H1 (cell line): ENCODE data around the gene RNF13. TPM values are rescaled to one million over a fixed set of nuclear protein-coding genes. Genes with fewer than 3 reads are reported as not detected.

Source experiments
- CTCF ChIA-PET: fragments of 300-600 bp; sonication (Branson Sonifier 250); formaldehyde crosslinking; loops from one replicate; lab custom pipeline; 2021; ENCODE audit not compliant: partially characterized antibody; lab: Charles Lee
- POLR2A ChIA-PET: fragments of 300-600 bp; sonication (Branson Sonifier 250); formaldehyde crosslinking; loops from one replicate; lab custom pipeline; 2021; ENCODE audit warnings: inconsistent platforms; ENCODE audit not compliant: partially characterized antibody; lab: Charles Lee
- DNase-seq, 2 experiments: peaks; one replicate each; pipeline versions ENCODE4 v3.0.0 to v3.0.0-alpha.2; 2010 to 2022; ENCODE audit warnings: low spot score in 2 of 2, low read depth in 1 of 2, mixed read lengths in 1 of 2
- FAIRE-seq: peaks from 2 replicates; lab custom pipeline; 2011; peaks lifted over from hg19 to GRCh38; lab: Jason Lieb, UNC
- H2AFZ ChIP-seq: 2 replicates; pipeline ENCODE4 v1.8.1; 2012; ENCODE audit warnings: low read length, inconsistent platforms
- H2AK5ac ChIP-seq: 2 replicates; pipeline ENCODE4 v1.6.1; 2013; ENCODE audit warnings: low read depth, low read length
- H2BK120ac ChIP-seq: replicated peaks from 2 replicates; pipeline ENCODE3; 2013; ENCODE audit warnings: low read depth, low read length, inconsistent platforms
- H2BK12ac ChIP-seq: 2 replicates; pipeline ENCODE4 v1.6.1; 2013; ENCODE audit warnings: low read depth, low read length
- H2BK15ac ChIP-seq: 2 replicates; pipeline ENCODE4 v1.6.1; 2013; ENCODE audit warnings: low read length
- H2BK20ac ChIP-seq: 2 replicates; pipeline ENCODE4 v1.6.1; 2013; ENCODE audit warnings: low read length
- H2BK5ac ChIP-seq: 2 replicates; pipeline ENCODE4 v1.6.1; 2013; ENCODE audit warnings: low read depth, low read length
- H3K14ac ChIP-seq: 2 replicates; pipeline ENCODE4 v1.6.1; 2013; ENCODE audit warnings: inconsistent platforms; ENCODE audit not compliant: insufficient read length
- H3K18ac ChIP-seq: 2 replicates; pipeline ENCODE4 v1.6.1; 2013; ENCODE audit warnings: low read length; ENCODE audit errors: extremely low read depth
- H3K23ac ChIP-seq: 2 replicates; pipeline ENCODE4 v1.6.1; 2013; ENCODE audit warnings: inconsistent platforms; ENCODE audit not compliant: insufficient read length
- H3K23me2 ChIP-seq: 2 replicates; pipeline ENCODE4 v1.6.1; 2013; ENCODE audit warnings: low read depth, low read length
- H3K27ac ChIP-seq: 2 replicates; pipeline ENCODE4 v1.6.1; 2011; ENCODE audit warnings: low read depth, low read length, inconsistent platforms
- H3K27me3 ChIP-seq, 4 experiments: replicated peaks in 1 of 4; 1 replicate in 1 of 4; 2 replicates in 3 of 4; pipeline versions ENCODE4 v1.6.1 to v1.8.1; 2011 to 2013; ENCODE audit warnings: low read length in 3 of 4, mild to moderate bottlenecking in 3 of 4, inconsistent platforms in 2 of 4, mixed read lengths in 2 of 4, moderate library complexity in 1 of 4; ENCODE audit not compliant: control insufficient read depth in 3 of 4, insufficient read depth in 3 of 4; ENCODE audit errors: extremely low read depth in 1 of 4
- H3K36me3 ChIP-seq, 4 experiments: 2 replicates each; pipeline versions ENCODE4 v1.6.1 to v1.8.1; 2011 to 2013; ENCODE audit warnings: mild to moderate bottlenecking in 4 of 4, low read length in 3 of 4, moderate library complexity in 2 of 4, control low read depth in 1 of 4, inconsistent platforms in 1 of 4; ENCODE audit not compliant: insufficient read depth in 4 of 4, control insufficient read depth in 2 of 4
- H3K4ac ChIP-seq: replicated peaks from 2 replicates; pipeline ENCODE3; 2013; ENCODE audit warnings: low read length, low read depth, mixed read lengths, inconsistent platforms; ENCODE audit not compliant: insufficient read length
- H3K4me1 ChIP-seq, 4 experiments: replicated peaks in 1 of 4; 1 replicate in 1 of 4; 2 replicates in 3 of 4; pipeline versions ENCODE4 v1.6.1 to v1.8.1; 2011 to 2013; ENCODE audit warnings: low read length in 3 of 4, inconsistent platforms in 2 of 4, mixed read lengths in 1 of 4; ENCODE audit not compliant: insufficient read depth in 4 of 4, control insufficient read depth in 3 of 4
- H3K4me2 ChIP-seq, 2 experiments: 2 replicates each; pipeline versions ENCODE4 v1.6.1 to v1.8.1; 2011 to 2013; ENCODE audit warnings: low read depth in 2 of 2, low read length in 2 of 2, control low read depth in 1 of 2, inconsistent platforms in 1 of 2, mild to moderate bottlenecking in 1 of 2; ENCODE audit not compliant: insufficient read depth in 1 of 2
- H3K4me3 ChIP-seq, 4 experiments: fragments of 200-600, 300-600 bp in 1 of 4; sonication (generic), shearing (Covaris generic), sonication (Bioruptor Twin) in 1 of 4; 2 replicates each; pipeline versions ENCODE4 v1.5.1 to v1.8.1; 2011 to 2016; ENCODE audit warnings: low read length in 4 of 4, low read depth in 3 of 4, control low read depth in 2 of 4, inconsistent platforms in 2 of 4, mild to moderate bottlenecking in 2 of 4, mixed read lengths in 1 of 4, moderate library complexity in 1 of 4; ENCODE audit not compliant: insufficient read depth in 2 of 4; ENCODE audit errors: extremely low read depth in 1 of 4
- H3K56ac ChIP-seq: replicated peaks from 2 replicates; pipeline ENCODE3; 2013; ENCODE audit warnings: low read depth, mild to moderate bottlenecking, mixed read lengths, low read length, inconsistent platforms; ENCODE audit not compliant: insufficient read length
- H3K79me1 ChIP-seq: 2 replicates; pipeline ENCODE4 v1.6.1; 2013; ENCODE audit warnings: low read depth, low read length, control low read depth
- H3K79me2 ChIP-seq, 2 experiments: 2 replicates each; pipeline versions ENCODE4 v1.6.1 to v1.8.1; 2012 to 2013; ENCODE audit warnings: low read length in 2 of 2, mild to moderate bottlenecking in 2 of 2, inconsistent platforms in 1 of 2; ENCODE audit not compliant: insufficient read depth in 2 of 2, control insufficient read depth in 1 of 2
- H3K9ac ChIP-seq, 4 experiments: replicated peaks in 1 of 4; 1 replicate in 1 of 4; 2 replicates in 3 of 4; pipeline versions ENCODE4 v1.6.1 to v1.8.1; 2011 to 2013; ENCODE audit warnings: low read depth in 3 of 4, low read length in 3 of 4, control low read depth in 2 of 4, mild to moderate bottlenecking in 2 of 4, moderate library complexity in 2 of 4, inconsistent platforms in 1 of 4; ENCODE audit errors: extremely low read depth in 1 of 4
- H3K9me3 ChIP-seq, 2 experiments: 2 replicates each; pipeline versions ENCODE4 v1.6.1 to v1.8.1; 2012 to 2013; ENCODE audit warnings: mild to moderate bottlenecking in 2 of 2, moderate library complexity in 2 of 2, control low read depth in 1 of 2, inconsistent platforms in 1 of 2, low read depth in 1 of 2, low read length in 1 of 2, mixed read lengths in 1 of 2; ENCODE audit not compliant: insufficient read depth in 2 of 2
- H4K20me1 ChIP-seq, 2 experiments: replicated peaks in 1 of 2; 2 replicates each; pipeline versions ENCODE3 to v1.8.1; 2011 to 2013; ENCODE audit warnings: inconsistent platforms in 2 of 2, low read length in 2 of 2, mild to moderate bottlenecking in 1 of 2; ENCODE audit not compliant: insufficient read depth in 2 of 2, control insufficient read depth in 1 of 2
- H4K5ac ChIP-seq: 2 replicates; pipeline ENCODE4 v1.6.1; 2013; ENCODE audit warnings: low read length, low read depth, mixed read lengths, inconsistent platforms; ENCODE audit not compliant: insufficient read length
- H4K8ac ChIP-seq: 2 replicates; pipeline ENCODE4 v1.8.0; 2013; ENCODE audit warnings: mild to moderate bottlenecking, moderate library complexity, low read length, inconsistent platforms; ENCODE audit not compliant: insufficient read depth; ENCODE audit errors: extremely low read depth
- H4K91ac ChIP-seq: replicated peaks from 2 replicates; pipeline ENCODE3; 2013; ENCODE audit warnings: low read length, mixed read lengths, inconsistent platforms; ENCODE audit not compliant: insufficient read length
- CHD1 ChIP-seq: IDR thresholded peaks from 2 replicates; pipeline ENCODE4 v1.6.1; 2012; ENCODE audit warnings: low read depth, low read length, improper control_type of control experiment
- KDM4A ChIP-seq: IDR thresholded peaks from one replicate; pipeline ENCODE4 v1.7.1; 2012; ENCODE audit warnings: low read depth, mild to moderate bottlenecking, moderate library complexity, low read length, inconsistent platforms; ENCODE audit not compliant: severe bottlenecking
- RAD21 ChIP-seq, 2 experiments: IDR thresholded peaks in 1 of 2; conservative IDR thresholded peaks in 1 of 2; 2 replicates each; pipeline ENCODE4 v1.6.1; 2011; ENCODE audit warnings: low read depth in 2 of 2, low read length in 2 of 2, improper control_type of control experiment in 1 of 2, inconsistent platforms in 1 of 2, mild to moderate bottlenecking in 1 of 2, moderate library complexity in 1 of 2
- RXRA ChIP-seq: IDR thresholded peaks from 2 replicates; pipeline ENCODE4 v1.6.1; 2011; ENCODE audit warnings: low read depth, mild to moderate bottlenecking, low read length, moderate library complexity; ENCODE audit not compliant: insufficient read depth
- SP4 ChIP-seq: IDR thresholded peaks from 2 replicates; pipeline ENCODE4 v1.6.1; 2012; ENCODE audit warnings: low read length, inconsistent platforms
- TCF12 ChIP-seq: IDR thresholded peaks from 2 replicates; pipeline ENCODE4 v1.6.1; 2011; ENCODE audit warnings: low read depth, mild to moderate bottlenecking, low read length
- WGBS, 2 experiments: shearing (Covaris generic) in 1 of 2; methylation state at CpG; one replicate each; pipeline versions ENCODE4 v1.1.6 to v1.1.7; 2013 to 2015; ENCODE audit warnings: low lambda C conversion rate in 2 of 2, mixed read lengths in 2 of 2, inconsistent platforms in 1 of 2, low coverage in 1 of 2, missing lambda C conversion rate in 1 of 2; ENCODE audit not compliant: insufficient replicate concordance in 2 of 2, insufficient coverage in 1 of 2, insufficient read length in 1 of 2; ENCODE audit errors: extremely low coverage in 1 of 2, missing lambda C conversion rate in 1 of 2; 5-methylcytosine and 5-hydroxymethylcytosine counted together
- polyA plus RNA-seq, 7 experiments: library from polyadenylated mRNA; depleted of rRNA in 3 of 7; stranded (reverse) in 5 of 7; unstranded in 2 of 7; fragments of >200 nt in 5 of 7; fragments of 200-250 nt in 2 of 7; gene quantifications; 1 replicate in 5 of 7; 2 replicates in 1 of 7; 4 replicates in 1 of 7; pipeline versions ENCODE4 v1.2.1 to v1.2.3, GENCODE V29; 2011 to 2013; ENCODE audit warnings: missing spikeins in 2 of 7, mixed read lengths in 2 of 7
- total RNA-seq: library from RNA; stranded (reverse); fragmentation: NEBNext Ultra II Directional; extraction: Animal tissue kit (Norgen Biotek cat#: 25700); gene quantifications from 2 replicates; pipeline ENCODE4 v1.2.1, GENCODE V29; 2021

RNF13 gene
- total and polyA plus RNA-seq, 2 of the 8 experiments (the other 6 are each of a cell fraction or from before 2014, with no cell fraction given) = 19.4 to 35.4 TPM

GRCh38 chr3:149815728-149816127 is 2.7 kb downstream of the RNF13 start:
- Histone ChIP-seq H3K4me3 (no peak overlapping the region), H4K8ac (no peak overlapping the region), H3K56ac (no peak overlapping the region), H3K9ac (no peak overlapping the region), H2BK20ac (no peak overlapping the region), H2BK5ac (no peak overlapping the region), H4K91ac (no peak overlapping the region), H3K79me2 (peaks cover 0 to 68% of the 10 kb centered on the region in 2 experiments; a peak in 3 of 4 replicates), H2AFZ (no peak overlapping the region), H4K20me1 (peaks cover 0 to 2% of the 10 kb centered on the region in 2 experiments), H3K14ac (no peak overlapping the region), H2BK120ac (no peak overlapping the region), H3K27me3 (no peaks in the 10 kb centered on the region), H3K23ac (no peak overlapping the region), H3K27ac (no peak overlapping the region), H2BK15ac (no peak overlapping the region), H2AK5ac (no peak overlapping the region), H2BK12ac (no peak overlapping the region), H3K4me1 (peaks cover 0 to 7% (median 3%) of the 10 kb centered on the region in 4 experiments; a peak in 4 of 7 replicates), H3K4ac (no peak overlapping the region), H3K36me3 (no peaks in the 10 kb centered on the region), H3K23me2 (peaks cover 7% of the 10 kb centered on the region), H4K5ac (no peak overlapping the region), H3K4me2 (no peak overlapping the region; a peak in 1 of 4 replicates), H3K79me1 (no peaks in the 10 kb centered on the region; the same call in 1 of the 2 replicates), H3K9me3 (no peaks in the 10 kb centered on the region), H3K18ac (no peak overlapping the region)
- CTCF ChIA-PET = interaction anchor here (0.6 to 1.8 kb wide), 2 partner anchors 9 to 323 kb away, joined by 3 to 13 read pairs; no protein-coding TSS in a partner anchor
- FAIRE-seq = no peak
- DNase-seq = no peak
- WGBS, 2 experiments = 98% methylated on average over 3 of the region's 3 CpGs; no CpG with 5 or more reads in 1 of the 2 experiments
- POLR2A ChIA-PET = no interaction called here
- TF ChIP-seq RAD21 (IDR thresholded peaks at IDR 0.05 in 1 of 2, conservative IDR thresholded peaks at IDR 0.05 in 1 of 2; ENCODE audit: low read depth in 2 of 2, low read length in 2 of 2) (no peak), TCF12 (no peak), KDM4A (no peak), SP4 (no peak), RXRA (no peak), CHD1 (no peak)
